ENCODE results near the gene MORN5.

Gene MORN5

DNA sequence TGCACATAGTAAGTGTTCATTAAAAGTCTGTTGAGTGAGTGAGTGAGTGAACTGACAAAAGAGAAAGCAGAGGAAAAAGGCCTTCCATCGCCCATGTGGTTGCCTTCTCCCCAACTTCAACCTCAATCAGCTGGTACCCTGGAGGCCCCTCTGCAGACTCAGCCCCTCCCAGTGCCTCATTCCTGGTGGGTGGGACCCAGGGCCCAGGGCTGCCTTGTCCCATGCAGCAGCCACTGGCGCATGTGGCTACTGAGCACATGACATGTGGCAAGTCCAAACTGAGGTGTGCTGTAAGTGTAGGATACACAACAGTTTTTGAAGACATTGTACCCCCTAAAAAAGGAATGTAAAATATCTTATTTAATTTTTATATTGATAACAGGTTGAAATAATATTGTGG is 29.7 kb upstream of the MORN5 start:
- no peak for TF ChIP-seq ZNF274 (IDR thresholded peaks at IDR 0.05; ENCODE audit: low read depth, low read length)
- H3K4me3 ChIP-seq (ENCODE audit: low read length) = no peak overlapping the region

DNA sequence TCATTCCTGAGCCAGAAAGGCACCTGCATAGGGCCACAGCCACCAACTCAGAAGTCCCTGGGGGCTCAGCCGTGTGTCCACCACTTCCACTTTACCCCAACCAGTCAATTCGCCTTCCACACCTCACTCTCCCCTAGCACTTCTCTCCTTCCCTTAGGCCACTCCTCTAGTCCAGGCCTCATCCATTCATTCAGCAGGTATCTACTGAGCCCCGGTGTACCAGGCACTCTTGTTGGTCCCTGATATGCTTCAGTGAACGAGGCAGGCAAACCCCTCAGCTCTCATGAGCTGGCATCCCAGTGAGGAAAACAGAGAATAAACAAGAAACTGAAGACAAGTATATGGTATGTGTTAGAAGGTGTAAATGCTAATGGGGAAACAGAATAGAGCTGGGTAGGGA is 28.9 kb upstream of the MORN5 start:
- TF ChIP-seq ZNF274 (IDR thresholded peaks at IDR 0.05; ENCODE audit: low read depth, low read length) = no peak
- H3K4me3 ChIP-seq (ENCODE audit: low read length) = no peak overlapping the region

DNA sequence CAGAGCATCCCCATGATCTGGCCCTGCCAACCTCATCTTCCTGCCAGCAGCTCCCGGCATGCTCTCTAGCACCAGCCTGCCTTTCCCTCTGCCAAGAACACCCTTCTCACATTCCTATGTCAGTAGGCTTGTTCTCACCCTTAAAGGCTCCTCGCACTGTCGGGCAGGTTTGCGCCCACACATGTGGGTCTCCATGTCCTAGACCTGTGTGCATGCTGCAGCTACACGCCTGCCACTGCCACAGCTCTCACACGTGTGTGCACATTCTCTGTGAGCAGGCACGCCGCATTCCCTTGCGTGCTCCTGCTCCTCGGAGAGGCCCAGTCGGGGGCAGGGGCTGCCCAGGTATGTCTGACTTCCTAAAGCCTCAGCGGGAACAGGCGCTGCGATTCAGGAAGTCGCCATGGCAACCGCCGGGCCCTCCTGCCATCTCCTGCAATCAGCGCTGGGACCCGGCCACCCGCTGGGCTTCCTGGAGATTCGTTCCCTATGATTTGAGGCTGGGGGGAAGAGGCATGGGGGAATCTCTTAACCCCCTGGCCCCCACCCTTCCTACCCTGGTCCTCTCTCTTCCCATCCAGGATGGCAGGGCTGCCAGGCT is 28.2 kb upstream of the MORN5 start:
- no peak overlapping the region for H3K4me3 ChIP-seq (ENCODE audit: low read length)
- TF ChIP-seq ZNF274 (IDR thresholded peaks at IDR 0.05; ENCODE audit: low read depth, low read length) = no peak

DNA sequence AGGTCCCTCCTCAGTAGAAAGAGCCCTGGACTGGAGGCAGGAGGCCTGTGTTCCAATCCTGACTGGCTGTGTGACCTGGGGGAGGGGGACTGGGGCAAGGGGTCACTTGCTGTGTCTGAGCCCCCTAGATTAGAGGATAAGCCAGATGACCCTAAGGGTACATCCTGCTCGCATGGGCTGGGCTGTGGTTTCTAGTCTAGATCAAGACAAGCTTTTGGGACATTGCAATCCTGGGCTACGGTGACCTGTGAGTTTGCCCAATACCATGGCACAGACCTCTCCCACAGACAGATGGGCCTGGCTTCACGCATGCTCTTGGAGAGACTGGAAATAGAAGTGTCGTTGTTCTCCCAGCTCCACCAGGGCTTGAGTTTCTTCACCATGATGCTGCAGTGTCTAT is 27.2 kb upstream of the MORN5 start:
- H3K4me3 ChIP-seq (ENCODE audit: low read length) = no peak overlapping the region
- no peak for TF ChIP-seq ZNF274 (IDR thresholded peaks at IDR 0.05; ENCODE audit: low read depth, low read length)

DNA sequence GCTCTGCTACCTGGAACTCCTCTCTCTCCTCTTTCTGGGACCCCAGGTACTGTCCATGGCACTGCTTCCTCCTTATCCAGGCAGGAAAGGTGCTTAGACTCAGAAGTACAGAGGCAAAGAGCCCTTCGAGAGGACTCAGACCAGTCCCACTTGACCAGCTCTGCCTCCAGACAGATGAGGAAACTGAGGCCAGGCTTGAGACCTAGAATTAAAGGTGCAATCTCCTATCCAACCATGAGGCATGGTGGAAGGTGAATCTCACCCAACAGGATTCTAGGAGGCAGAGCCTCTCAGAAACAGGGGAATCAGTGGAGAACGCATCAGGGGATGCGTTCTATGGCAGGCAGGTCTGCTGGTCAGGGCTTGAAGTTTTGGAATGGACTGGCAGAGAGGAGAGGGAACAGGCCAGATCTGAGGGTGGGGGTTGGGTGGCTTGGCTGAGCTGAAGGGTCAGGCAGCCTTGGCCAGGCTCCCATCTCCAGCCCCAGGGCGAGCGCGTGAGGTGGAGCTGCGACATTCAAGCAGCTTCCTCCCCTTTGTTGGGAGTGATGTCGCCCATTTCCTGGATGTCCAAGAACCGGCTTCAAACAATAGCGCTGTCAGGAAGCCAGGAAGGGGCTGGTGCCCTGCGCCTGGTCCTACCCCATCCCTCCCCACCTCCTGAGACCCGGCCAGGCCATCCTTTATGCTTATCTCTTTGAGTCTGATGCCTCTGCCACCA is 26.3 kb upstream of the MORN5 start:
- TF ChIP-seq ZNF274 (IDR thresholded peaks at IDR 0.05; ENCODE audit: low read depth, low read length) = no peak
- no peak overlapping the region for H3K4me3 ChIP-seq (ENCODE audit: low read length)

DNA sequence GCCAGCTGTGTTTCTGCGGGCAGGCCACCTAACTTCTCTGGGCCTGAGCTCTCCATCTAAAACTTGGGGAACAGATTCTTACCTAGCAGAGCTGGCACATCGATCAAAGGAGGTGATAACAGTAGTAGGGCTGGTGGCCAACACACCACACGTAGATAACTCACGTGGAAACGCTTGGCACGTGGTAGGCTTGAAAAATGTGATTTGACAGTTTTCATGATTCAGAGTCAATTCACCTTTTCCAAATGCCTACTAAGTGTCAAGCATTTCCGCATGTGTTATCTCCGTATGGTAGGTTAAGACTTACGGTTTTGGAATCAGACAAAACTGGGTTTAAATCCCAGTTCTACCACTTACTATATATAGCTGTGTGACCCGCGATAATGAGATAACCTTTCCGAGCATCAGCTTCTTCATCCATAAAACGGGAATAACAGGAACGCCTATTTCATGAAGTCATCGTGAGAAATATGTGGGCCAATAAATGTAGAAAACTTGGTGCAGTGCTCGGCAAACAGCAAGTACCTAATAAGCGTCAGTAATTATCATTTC is 25.6 kb upstream of the MORN5 start:
- no peak overlapping the region for H3K4me3 ChIP-seq (ENCODE audit: low read length)
- no peak for TF ChIP-seq ZNF274 (IDR thresholded peaks at IDR 0.05; ENCODE audit: low read depth, low read length)

DNA sequence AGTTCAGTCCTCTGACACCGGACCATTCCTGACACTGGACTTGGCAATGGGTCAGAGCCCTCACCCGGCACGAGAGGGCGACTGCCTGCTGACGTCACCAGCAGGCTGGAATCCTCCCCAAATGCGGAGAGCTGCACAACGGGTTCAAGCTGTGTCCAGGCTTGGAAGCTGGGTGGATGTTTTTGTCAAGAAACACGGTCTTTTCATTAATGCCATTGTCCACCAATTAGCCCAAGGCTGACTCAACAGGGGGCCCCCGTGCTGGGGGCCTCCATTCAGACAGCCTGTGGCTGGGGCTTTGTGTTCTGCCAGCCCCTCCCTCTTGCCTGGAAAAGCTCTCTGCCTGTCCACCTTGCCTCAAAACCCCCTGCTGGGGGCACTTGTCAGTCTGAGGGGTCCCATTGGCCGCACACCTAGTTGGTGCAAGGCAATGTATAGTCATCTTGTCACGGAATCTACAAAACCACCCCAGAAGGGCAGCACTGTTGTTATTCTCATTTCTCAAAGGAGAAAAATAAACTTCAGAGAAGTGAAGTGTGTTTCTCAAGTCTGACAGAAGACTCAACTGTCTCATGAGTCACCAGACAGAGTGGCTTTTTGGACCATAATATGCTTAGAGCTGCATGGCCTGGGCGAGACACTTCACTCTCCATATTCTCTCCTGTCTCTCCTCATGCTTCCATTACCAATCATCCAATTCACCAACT is 24.7 kb upstream of the MORN5 start:
- TF ChIP-seq ZNF274 (IDR thresholded peaks at IDR 0.05; ENCODE audit: low read depth, low read length) = no peak
- H3K4me3 ChIP-seq (ENCODE audit: low read length) = no peak overlapping the region

DNA sequence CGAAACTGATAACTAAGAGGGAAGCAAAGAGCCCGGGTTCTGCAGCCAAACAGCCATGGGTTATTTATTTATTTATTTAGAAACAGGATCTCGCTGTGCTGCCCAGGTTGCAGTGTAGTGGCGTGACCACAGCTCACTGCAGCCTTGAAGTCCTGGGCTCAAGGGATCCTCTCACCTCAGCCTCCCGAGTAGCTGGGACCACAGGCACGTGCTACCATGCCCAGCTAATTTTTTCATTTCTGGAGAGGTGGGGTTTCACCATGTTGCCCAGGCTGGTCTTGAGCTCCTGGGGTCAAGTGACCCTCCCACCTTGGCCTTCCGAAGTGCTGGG is 24.2 kb upstream of the MORN5 start:
- no peak for TF ChIP-seq ZNF274 (IDR thresholded peaks at IDR 0.05; ENCODE audit: low read depth, low read length)

DNA sequence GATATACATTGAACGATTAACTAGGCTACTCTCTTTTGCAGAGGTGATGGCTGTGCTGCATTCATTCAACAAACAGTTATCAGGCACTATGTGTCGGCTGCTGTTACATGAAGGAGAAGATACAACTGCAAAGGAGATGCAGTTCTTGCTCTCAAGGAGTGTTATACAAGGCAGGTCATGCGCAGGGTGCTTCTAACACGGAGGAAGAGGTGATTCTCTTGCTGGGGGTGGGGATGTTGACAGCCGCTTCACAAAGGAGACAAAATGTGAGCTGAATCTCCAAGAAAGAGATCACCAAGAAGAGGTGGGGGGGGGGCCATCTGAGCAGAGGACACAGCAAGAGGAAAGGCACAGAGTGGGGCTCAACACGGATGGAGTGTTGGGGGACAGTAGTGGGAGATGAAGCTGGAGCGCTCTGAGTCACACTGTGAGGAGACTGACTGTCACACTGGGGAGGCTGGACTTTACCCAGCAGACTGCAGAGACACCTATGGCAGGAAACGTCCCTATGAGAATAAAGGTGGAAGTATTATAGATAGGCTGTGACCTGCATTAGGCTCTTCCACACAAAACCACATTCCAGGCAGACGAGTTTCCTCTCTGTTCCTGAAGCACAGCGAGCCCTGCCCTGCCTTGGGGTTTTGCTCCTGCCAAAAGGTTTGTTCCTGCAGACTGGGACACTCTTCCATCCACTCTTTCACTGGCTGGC is 21.0 kb upstream of the MORN5 start:
- no peak overlapping the region for H3K4me3 ChIP-seq (ENCODE audit: low read length)
- no peak for TF ChIP-seq ZNF274 (IDR thresholded peaks at IDR 0.05; ENCODE audit: low read depth, low read length)

More for the DNA sequence above, 24.2 kb upstream of the MORN5 start:
- H3K4me3 ChIP-seq (ENCODE audit: low read length) = no peak overlapping the region

DNA sequence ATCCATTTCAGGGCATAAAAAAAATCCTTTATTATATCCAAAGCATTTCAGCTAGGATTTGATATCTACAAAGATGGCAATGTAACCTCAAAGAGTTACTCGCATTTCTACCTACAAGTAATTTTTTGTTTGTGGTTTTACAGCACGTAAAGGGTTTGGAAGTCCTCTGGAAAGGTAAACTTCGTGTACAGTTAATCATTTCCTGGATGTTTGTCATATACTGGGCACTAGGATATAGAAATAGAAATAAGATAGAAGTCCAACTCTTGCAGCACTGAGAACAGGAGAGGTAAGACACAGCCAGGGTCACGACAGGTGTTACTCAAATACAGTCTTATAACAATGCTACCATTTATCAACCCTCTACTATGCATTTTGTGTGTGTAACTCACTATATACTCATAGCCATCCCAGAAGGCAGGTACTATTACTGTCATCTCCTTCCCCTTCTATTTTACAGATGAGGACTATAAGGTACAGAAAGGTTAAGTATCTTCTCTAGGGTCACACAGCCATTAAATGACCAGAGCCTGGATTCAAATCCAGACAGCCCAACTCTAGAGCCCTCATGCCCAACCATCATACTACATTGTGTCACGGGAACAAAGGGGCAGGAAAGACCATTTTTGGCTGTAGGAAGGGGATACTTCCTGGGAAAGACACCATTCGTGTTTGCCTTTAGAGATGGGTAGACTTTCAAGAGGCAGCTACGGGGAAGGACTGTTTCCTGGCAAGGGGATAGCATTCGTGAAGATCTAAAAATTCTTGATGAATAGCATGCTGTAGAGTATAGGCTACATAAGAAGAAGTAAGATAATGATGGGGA is 19.1 kb upstream of the MORN5 start:
- no peak for TF ChIP-seq ZNF274 (IDR thresholded peaks at IDR 0.05; ENCODE audit: low read depth, low read length)
- H3K4me3 ChIP-seq (ENCODE audit: low read length) = no peak overlapping the region

DNA sequence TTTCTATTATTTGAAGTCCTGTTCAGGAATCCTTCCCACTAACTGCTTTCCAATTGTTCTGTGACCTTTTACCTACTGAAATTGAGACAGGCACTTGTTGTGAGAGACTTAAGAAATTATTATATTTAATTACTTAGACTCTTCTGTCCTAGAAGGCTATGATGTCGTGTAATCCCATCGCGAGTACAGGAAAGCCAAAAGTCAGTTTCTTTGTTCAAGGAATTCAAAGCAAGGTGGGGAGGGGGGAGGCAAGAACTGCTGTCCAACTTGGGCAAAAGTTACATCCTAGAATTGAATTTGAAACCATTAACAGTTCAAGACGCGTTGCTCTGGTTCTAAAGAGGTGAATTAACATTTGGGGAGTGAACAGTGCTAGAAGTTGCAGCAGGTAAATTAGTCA is 18.0 kb upstream of the MORN5 start:
- TF ChIP-seq ZNF274 (IDR thresholded peaks at IDR 0.05; ENCODE audit: low read depth, low read length) = no peak
- no peak overlapping the region for H3K4me3 ChIP-seq (ENCODE audit: low read length)

DNA sequence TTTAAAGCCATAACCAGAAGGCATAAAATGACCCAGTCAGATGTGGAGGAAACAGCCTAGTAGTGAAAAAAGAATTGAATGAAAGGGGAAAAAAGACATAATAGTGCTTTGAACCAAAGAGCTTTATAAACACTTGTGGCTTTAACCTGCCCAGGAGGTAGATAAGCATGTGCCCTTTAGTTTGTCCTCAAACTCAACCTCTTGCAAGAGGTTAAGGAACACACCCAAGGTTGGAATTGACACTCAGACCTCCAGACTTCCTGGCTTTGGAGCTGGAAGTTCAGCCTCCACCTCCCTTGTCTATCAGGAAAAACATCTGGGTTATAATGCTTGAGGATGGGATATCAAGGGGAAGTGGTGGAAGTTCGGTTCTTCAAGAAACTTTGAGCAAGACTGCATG is 16.4 kb upstream of the MORN5 start:
- no peak overlapping the region for H3K4me3 ChIP-seq (ENCODE audit: low read length)
- TF ChIP-seq ZNF274 (IDR thresholded peaks at IDR 0.05; ENCODE audit: low read depth, low read length) = no peak

DNA sequence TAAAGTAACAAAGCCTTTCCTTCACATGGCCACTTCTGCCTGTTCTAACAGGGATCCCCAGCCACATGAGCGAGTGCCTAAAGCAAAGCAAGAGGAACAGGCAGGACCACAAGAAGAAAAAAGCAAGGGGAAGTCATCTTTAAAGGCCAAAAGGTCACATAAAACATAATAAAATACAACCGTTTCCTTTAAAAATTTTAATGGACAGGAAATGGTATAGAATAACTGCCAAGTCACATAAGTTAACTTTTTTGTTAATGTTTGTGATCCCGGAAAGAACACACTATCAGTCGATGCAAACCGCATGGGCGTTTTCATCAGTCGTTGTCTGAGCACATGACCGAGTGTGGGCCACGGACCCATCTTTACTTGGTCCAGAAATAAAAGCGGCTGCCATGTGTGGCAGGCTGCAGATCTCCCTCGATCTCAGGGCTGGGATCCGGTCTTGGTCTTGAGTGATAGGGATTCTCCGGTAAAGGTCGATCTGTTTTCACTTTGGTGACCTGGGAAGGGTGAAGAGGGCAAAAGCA is 15.8 kb upstream of the MORN5 start:
- H3K4me3 ChIP-seq (ENCODE audit: low read length) = no peak overlapping the region

More for the DNA sequence above, 15.8 kb upstream of the MORN5 start:
- TF ChIP-seq ZNF274 (IDR thresholded peaks at IDR 0.05; ENCODE audit: low read depth, low read length) = no peak

All from GM08714 (cell line).